HUES6 (cell line): ENCODE data around the gene TTLL9.

Source experiments
- H3K27ac ChIP-seq: 2 replicates; pipeline ENCODE4 v1.7.0; 2013; ENCODE audit warnings: low read depth, mild to moderate bottlenecking, low read length, inconsistent platforms
- H3K27me3 ChIP-seq: 2 replicates; pipeline ENCODE4 v1.6.1; 2013; ENCODE audit warnings: low read length; ENCODE audit not compliant: control insufficient read depth, insufficient read depth
- H3K36me3 ChIP-seq: 2 replicates; pipeline ENCODE4 v1.6.1; 2013; ENCODE audit warnings: low read length; ENCODE audit not compliant: control insufficient read depth, insufficient read depth
- H3K4me1 ChIP-seq: 2 replicates; pipeline ENCODE4 v1.6.1; 2013; ENCODE audit warnings: low read length; ENCODE audit not compliant: control insufficient read depth, insufficient read depth
- H3K4me3 ChIP-seq: 2 replicates; pipeline ENCODE4 v1.5.1; 2013; ENCODE audit warnings: low read depth, low read length
- H3K9ac ChIP-seq: one replicate; pipeline ENCODE4 v1.6.1; 2013; ENCODE audit warnings: mild to moderate bottlenecking, low read length
- H3K9me3 ChIP-seq: 2 replicates; pipeline ENCODE4 v1.6.1; 2013; ENCODE audit warnings: low read depth, low read length; ENCODE audit not compliant: control insufficient read depth, insufficient read depth

Gene TTLL9

GRCh38 chr20:31990641-31991338, 120.4 kb downstream of the TTLL9 start:
- Histone ChIP-seq H3K9ac (no peak overlapping the region), H3K27ac (no peak overlapping the region)

GRCh38 chr20:31991339-31991705, 120.9 kb downstream of the TTLL9 start:
- Histone ChIP-seq H3K36me3 (no peaks in the 10 kb centered on the region), H3K4me3 (no peak overlapping the region), H3K9ac (no peak overlapping the region), H3K4me1 (peaks cover 6% of the 10 kb centered on the region; the same call in 1 of the 2 replicates), H3K9me3 (no peaks in the 10 kb centered on the region; the same call in 1 of the 2 replicates), H3K27me3 (peaks cover 43% of the 10 kb centered on the region), H3K27ac (no peak overlapping the region)

More at GRCh38 chr20:31990641-31991338, 120.4 kb downstream of the TTLL9 start:
- H3K4me3 ChIP-seq: no peak overlapping the region
- no peaks in the 10 kb centered on the region for H3K36me3 ChIP-seq
- H3K27me3 ChIP-seq: peaks cover 38% of the 10 kb centered on the region
- no peaks in the 10 kb centered on the region; the same call in 1 of the 2 replicates for H3K9me3 ChIP-seq
- H3K4me1 ChIP-seq: peaks cover 6% of the 10 kb centered on the region; the same call in 1 of the 2 replicates

GRCh38 chr20:31992086-31992485, 121.7 kb downstream of the TTLL9 start:
- Histone ChIP-seq H3K4me1 (peaks cover 6% of the 10 kb centered on the region; the same call in 1 of the 2 replicates), H3K36me3 (no peaks in the 10 kb centered on the region), H3K27ac (no peak overlapping the region), H3K27me3 (peaks cover 50% of the 10 kb centered on the region), H3K9me3 (no peaks in the 10 kb centered on the region; the same call in 1 of the 2 replicates), H3K4me3 (no peak overlapping the region), H3K9ac (no peak overlapping the region)
